SH-SY5Y (cell line): ENCODE results near the gene CDHR1.

Experiments
- GATA2 ChIP-seq: IDR thresholded peaks from 2 replicates; pipeline ENCODE4 v1.6.1; 2011; ENCODE audit warnings: mild to moderate bottlenecking, low read depth, low read length
- GATA3 ChIP-seq: IDR thresholded peaks from 2 replicates; pipeline ENCODE4 v1.6.1; 2011; ENCODE audit warnings: low read depth, mild to moderate bottlenecking, low read length, moderate library complexity

DNA sequence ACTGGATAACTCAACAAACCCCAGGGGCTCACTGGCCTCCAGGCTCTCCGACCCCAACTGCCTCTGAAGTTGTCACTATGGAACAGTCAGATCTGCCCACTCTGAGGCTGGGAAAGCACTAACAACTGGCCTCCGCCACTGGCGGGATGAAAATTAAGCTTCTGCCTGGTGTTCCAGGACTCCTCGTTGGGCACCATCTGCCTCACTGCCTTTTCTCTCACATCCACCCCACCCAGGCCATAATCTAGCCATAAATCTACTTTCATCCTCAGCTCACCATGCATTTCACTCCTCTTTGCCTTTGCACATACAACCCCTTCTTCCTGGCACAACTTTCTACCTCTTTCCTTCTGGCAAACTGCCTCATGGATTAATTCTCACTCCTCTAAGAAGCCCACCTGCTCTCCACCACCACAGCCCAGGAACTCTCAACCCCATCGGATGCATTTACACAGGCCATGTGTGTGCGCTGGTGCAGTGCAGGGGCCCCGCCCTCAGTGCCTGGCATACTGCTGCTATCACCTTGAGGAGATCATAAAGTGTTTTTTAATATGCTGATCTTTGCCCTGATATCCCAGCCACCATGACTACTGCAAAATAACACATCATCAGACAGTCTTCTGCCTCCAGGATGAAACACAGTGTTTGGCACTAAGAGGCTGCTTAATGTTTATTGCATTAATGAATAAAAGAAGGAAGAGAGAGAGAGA is 4.0 kb downstream of the CDHR1 start:
- TF ChIP-seq GATA3: no peak
- no peak for TF ChIP-seq GATA2
